Panc1 (cell line): ENCODE results near the gene RPL35. TPM values are rescaled to one million over a fixed set of nuclear protein-coding genes. Genes with fewer than 3 reads are reported as not detected.

Source experiments
- ATAC-seq: fragments of 200-7000 bp; cut with Tn5 transposase; 2 replicates; pipeline ENCODE4 v1.9.1; 2020; ENCODE audit warnings: mild to moderate bottlenecking, moderate library complexity
- BruUV-seq: library from RNA; stranded (reverse); fragments of 400-500 nt; replicated peaks from 2 replicates; lab custom pipeline; 2021; lab: Mats Ljungman, UMichigan
- CTCF ChIA-PET: fragments of 300-600 bp; sonication (Branson Sonifier 250); formaldehyde crosslinking; loops from one replicate; lab custom pipeline; 2022; ENCODE audit warnings: antibody characterized with exemption; lab: Charles Lee
- POLR2A ChIA-PET: fragments of 300-600 bp; sonication (Branson Sonifier 250); formaldehyde crosslinking; loops from one replicate; lab custom pipeline; 2022; ENCODE audit warnings: antibody characterized with exemption; lab: Charles Lee
- DNase-seq: peaks from one replicate; pipeline ENCODE4 v3.0.0-alpha.2; 2010; ENCODE audit warnings: low read depth, low spot score
- H3K27ac ChIP-seq: 2 replicates; pipeline ENCODE4 v1.5.1; 2011; ENCODE audit warnings: mild to moderate bottlenecking, low read length, inconsistent platforms
- H3K27me3 ChIP-seq: fragments of 200-500 bp; sonication (Bioruptor generic); 2 replicates; pipeline ENCODE4 v1.6.0; 2014; ENCODE audit warnings: low read length, inconsistent platforms; ENCODE audit not compliant: control insufficient read depth, insufficient read depth
- H3K36me3 ChIP-seq: fragments of 200-500 bp; sonication (Bioruptor generic); 2 replicates; pipeline ENCODE4 v1.5.1; 2014; ENCODE audit warnings: inconsistent platforms, mild to moderate bottlenecking, low read length, moderate library complexity; ENCODE audit not compliant: control insufficient read depth, insufficient read depth
- H3K4me1 ChIP-seq: 2 replicates; pipeline ENCODE4 v1.5.1; 2011; ENCODE audit warnings: inconsistent platforms, mild to moderate bottlenecking, low read length, moderate library complexity; ENCODE audit not compliant: control insufficient read depth, insufficient read depth
- H3K4me3 ChIP-seq, 2 experiments: 2 replicates each; pipeline ENCODE4 v1.5.1; 2011 to 2012; ENCODE audit warnings: low read depth in 2 of 2, low read length in 2 of 2, mild to moderate bottlenecking in 2 of 2, inconsistent platforms in 1 of 2, moderate library complexity in 1 of 2
- H3K9me3 ChIP-seq: fragments of 200-500 bp; sonication (Bioruptor generic); 2 replicates; pipeline ENCODE4 v1.5.1; 2014; ENCODE audit warnings: low read depth, mild to moderate bottlenecking, inconsistent platforms, low read length, moderate library complexity; ENCODE audit not compliant: control insufficient read depth, insufficient read depth
- POLR2AphosphoS5 ChIP-seq: IDR thresholded peaks from 2 replicates; pipeline ENCODE4 v1.6.1; 2012; ENCODE audit warnings: mild to moderate bottlenecking, low read depth, low read length, moderate library complexity
- REST ChIP-seq, 2 experiments: IDR thresholded peaks; 2 replicates each; pipeline ENCODE4 v1.6.1; 2011 to 2012; ENCODE audit warnings: low read depth in 2 of 2, control low read depth in 1 of 2, low read length in 1 of 2, mild to moderate bottlenecking in 1 of 2, moderate library complexity in 1 of 2; ENCODE audit not compliant: insufficient read depth in 1 of 2
- SIN3A ChIP-seq: IDR thresholded peaks from 2 replicates; pipeline ENCODE4 v1.6.1; 2012; ENCODE audit warnings: low read depth, mild to moderate bottlenecking, low read length, moderate library complexity, borderline replicate concordance; ENCODE audit not compliant: insufficient read depth
- TCF7L2 ChIP-seq: IDR thresholded peaks from 2 replicates; pipeline ENCODE4 v1.6.1; 2011; ENCODE audit warnings: mild to moderate bottlenecking, low read depth, low read length, inconsistent platforms
- in situ Hi-C: cut with HindIII; loops from 2 replicates; pipeline ENCODE4 v1.10.0; 2016; ENCODE audit warnings: low sequenced_read_pairs, low pct_unique_long_range_greater_than_20kb
- intact Hi-C: fragments of 100-400 bp; cut with micrococcal nuclease; formaldehyde crosslinking; loops from one replicate; pipeline ENCODE4 v1.10.0; 2022; ENCODE audit not compliant: unreplicated experiment
- total RNA-seq: library from RNA; stranded (reverse); gene quantifications from one replicate; pipeline ENCODE4 v1.2.1, GENCODE V29; 2021; ENCODE audit not compliant: unreplicated experiment
- TF ChIP-seq, protein P1 (sequence below): fragments of 450-650 bp; IDR thresholded peaks from 2 replicates; pipeline ENCODE4 v1.5.1; 2017; ENCODE audit warnings: mild to moderate bottlenecking

RPL35 gene
- total RNA-seq, 1 experiment from 2014 or later: 758 TPM

GRCh38 chr9:124820698-124821623 is 40.8 kb downstream of the RPL35 start:
- DNase-seq (no peak), ATAC-seq (no peak)
- no peak overlapping the region for H3K4me3 ChIP-seq
- H3K36me3 ChIP-seq: no peaks in the 10 kb centered on the region
- intact Hi-C loops (no loop called here), in situ Hi-C loops (no loop called here)
- CTCF ChIA-PET: no interaction called here
- no peaks in the 10 kb centered on the region for H3K9me3 ChIP-seq
- no TSS peak for BruUV-seq
- TF ChIP-seq, protein P1, sequence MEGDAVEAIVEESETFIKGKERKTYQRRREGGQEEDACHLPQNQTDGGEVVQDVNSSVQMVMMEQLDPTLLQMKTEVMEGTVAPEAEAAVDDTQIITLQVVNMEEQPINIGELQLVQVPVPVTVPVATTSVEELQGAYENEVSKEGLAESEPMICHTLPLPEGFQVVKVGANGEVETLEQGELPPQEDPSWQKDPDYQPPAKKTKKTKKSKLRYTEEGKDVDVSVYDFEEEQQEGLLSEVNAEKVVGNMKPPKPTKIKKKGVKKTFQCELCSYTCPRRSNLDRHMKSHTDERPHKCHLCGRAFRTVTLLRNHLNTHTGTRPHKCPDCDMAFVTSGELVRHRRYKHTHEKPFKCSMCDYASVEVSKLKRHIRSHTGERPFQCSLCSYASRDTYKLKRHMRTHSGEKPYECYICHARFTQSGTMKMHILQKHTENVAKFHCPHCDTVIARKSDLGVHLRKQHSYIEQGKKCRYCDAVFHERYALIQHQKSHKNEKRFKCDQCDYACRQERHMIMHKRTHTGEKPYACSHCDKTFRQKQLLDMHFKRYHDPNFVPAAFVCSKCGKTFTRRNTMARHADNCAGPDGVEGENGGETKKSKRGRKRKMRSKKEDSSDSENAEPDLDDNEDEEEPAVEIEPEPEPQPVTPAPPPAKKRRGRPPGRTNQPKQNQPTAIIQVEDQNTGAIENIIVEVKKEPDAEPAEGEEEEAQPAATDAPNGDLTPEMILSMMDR: no peak
- TF ChIP-seq REST (IDR thresholded peaks at IDR 0.05; ENCODE audit: insufficient read depth in 1 of 2, low read depth in 2 of 2, low read length in 1 of 2): no peak
- no peak for TF ChIP-seq TCF7L2
- no peak for TF ChIP-seq POLR2AphosphoS5
- no peak for TF ChIP-seq SIN3A
- no peaks in the 10 kb centered on the region for H3K27me3 ChIP-seq
- peaks cover 9% of the 10 kb centered on the region for H3K4me1 ChIP-seq
- POLR2A ChIA-PET: no interaction called here
- H3K27ac ChIP-seq: no peak overlapping the region

GRCh38 chr9:124818431-124819281 is 43.1 kb downstream of the RPL35 start:
- H3K4me3 ChIP-seq: no peak overlapping the region
- ATAC-seq: peak; percentile 86
- intact Hi-C loops: no loop called here

More at GRCh38 chr9:124818431-124819281, 43.1 kb downstream of the RPL35 start:
- no peaks in the 10 kb centered on the region for H3K27me3 ChIP-seq
- POLR2A ChIA-PET: interaction anchor here (0.6 kb wide), 1 partner anchor 357 kb away, joined by 13 read pairs; no protein-coding TSS in a partner anchor
- H3K9me3 ChIP-seq: no peaks in the 10 kb centered on the region
- CTCF ChIA-PET: no interaction called here
- in situ Hi-C loops: no loop called here
- peaks cover 13% of the 10 kb centered on the region for H3K4me1 ChIP-seq
- no TSS peak for BruUV-seq
- no peaks in the 10 kb centered on the region for H3K36me3 ChIP-seq
- TF ChIP-seq SIN3A (no peak), REST (IDR thresholded peaks at IDR 0.05; ENCODE audit: insufficient read depth in 1 of 2, low read depth in 2 of 2, low read length in 1 of 2) (no peak), TCF7L2 (no peak), POLR2AphosphoS5 (no peak)
- TF ChIP-seq, protein P1: no peak
- no peak for DNase-seq
- no peak overlapping the region for H3K27ac ChIP-seq
